GM12872 (cell line): Measurements from ENCODE around the gene LIF.

Source experiments
- CTCF ChIP-seq: IDR thresholded peaks from 3 replicates; pipeline ENCODE4 v1.5.1; 2011; ENCODE audit warnings: low read depth, mild to moderate bottlenecking, low read length, moderate library complexity; ENCODE audit not compliant: insufficient read depth

Gene LIF

GRCh38 chr22:30286813-30287647, 40.5 kb upstream of the LIF start:
- TF ChIP-seq CTCF: peak; percentile 93

- TF ChIP-seq CTCF: no peak
Measured at GRCh38 chr22:30286331-30286730, 39.8 kb upstream of the LIF start.

GRCh38 chr22:30285846-30286200, 39.3 kb upstream of the LIF start:
- no peak for TF ChIP-seq CTCF

- no peak for TF ChIP-seq CTCF
Measured at GRCh38 chr22:30285176-30285845, 38.8 kb upstream of the LIF start.

GRCh38 chr22:30284666-30285065, 38.1 kb upstream of the LIF start:
- TF ChIP-seq CTCF: no peak

GRCh38 chr22:30284172-30284571, 37.6 kb upstream of the LIF start:
- no peak for TF ChIP-seq CTCF

- TF ChIP-seq CTCF: no peak
Measured at GRCh38 chr22:30283342-30283741, 36.8 kb upstream of the LIF start.
